Erythroblast (primary cell): Measurements from ENCODE around the gene NCKAP5.

Source experiments
- DNase-seq, 2 experiments: peaks; one replicate each; lab custom pipeline; 2025; lab: John Stamatoyannopoulos, UW
- GATA1 ChIP-seq: IDR thresholded peaks from 2 replicates; pipeline ENCODE4 v1.6.1; 2011; ENCODE audit warnings: low read depth, mild to moderate bottlenecking, control low read depth, low read length, moderate library complexity
- POLR2A ChIP-seq: IDR thresholded peaks from 2 replicates; pipeline ENCODE4 v1.6.1; 2011; ENCODE audit warnings: mild to moderate bottlenecking, low read length

Gene NCKAP5

GRCh38 chr2:133163111-133163510, 405.2 kb downstream of the NCKAP5 start:
- TF ChIP-seq POLR2A (no peak), GATA1 (no peak)
- DNase-seq, result no peak

- no peak for TF ChIP-seq GATA1
- no peak for TF ChIP-seq POLR2A
Measured at GRCh38 chr2:133158442-133158841, 409.8 kb downstream of the NCKAP5 start.

DNA sequence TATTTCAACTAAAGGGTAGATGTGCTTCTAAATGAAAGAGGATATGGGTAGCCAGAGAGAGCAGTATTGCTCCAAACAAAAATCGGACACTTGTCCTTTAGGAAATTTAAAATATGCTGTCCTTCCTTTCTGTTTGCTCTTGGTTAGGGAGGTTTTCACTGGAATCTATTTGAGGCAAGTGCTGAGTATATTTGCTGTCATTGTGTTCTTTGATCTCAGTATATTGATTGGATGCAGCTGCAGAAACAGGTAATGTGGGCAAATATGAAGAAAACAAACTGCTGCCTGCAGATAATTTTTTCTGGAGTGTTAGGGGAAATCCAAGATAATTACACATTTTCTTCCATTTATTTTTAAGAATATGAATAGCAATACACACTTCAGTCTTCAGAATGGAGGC, 410.2 kb downstream of the NCKAP5 start:
- DNase-seq, result no peak
- no peak for TF ChIP-seq GATA1

More at GRCh38 chr2:133158442-133158841, 409.8 kb downstream of the NCKAP5 start:
- DNase-seq, result no peak

- DNase-seq, result no peak
- no peak for TF ChIP-seq POLR2A
- no peak for TF ChIP-seq GATA1
Measured at GRCh38 chr2:133157141-133157540, 411.1 kb downstream of the NCKAP5 start.

GRCh38 chr2:133152801-133153200, 415.5 kb downstream of the NCKAP5 start:
- TF ChIP-seq POLR2A, result no peak
- TF ChIP-seq GATA1, result no peak
- no peak for DNase-seq

- TF ChIP-seq POLR2A, result no peak
- DNase-seq, result no peak
Measured at GRCh38 chr2:133148187-133148586, 420.1 kb downstream of the NCKAP5 start.

DNA sequence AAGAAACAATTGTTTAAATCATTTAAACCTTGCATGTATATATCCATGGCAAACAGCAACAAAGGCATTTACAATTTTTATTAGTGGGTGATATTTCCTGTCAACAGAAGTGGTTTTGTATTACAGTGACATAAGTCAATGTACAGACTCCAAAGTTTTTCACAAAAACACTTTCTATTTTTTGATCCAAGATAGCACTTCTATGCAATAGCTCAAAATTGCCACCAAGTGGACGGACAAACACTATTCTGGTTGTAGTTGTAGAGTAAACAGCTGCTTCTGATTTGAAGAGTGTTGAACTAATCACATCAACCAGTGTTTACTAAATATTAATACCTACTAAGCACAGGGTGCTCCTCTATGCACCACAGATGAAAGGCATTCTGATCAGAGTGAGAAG, 421.4 kb downstream of the NCKAP5 start:
- no peak for TF ChIP-seq POLR2A
- no peak for TF ChIP-seq GATA1
- DNase-seq, result no peak

DNA sequence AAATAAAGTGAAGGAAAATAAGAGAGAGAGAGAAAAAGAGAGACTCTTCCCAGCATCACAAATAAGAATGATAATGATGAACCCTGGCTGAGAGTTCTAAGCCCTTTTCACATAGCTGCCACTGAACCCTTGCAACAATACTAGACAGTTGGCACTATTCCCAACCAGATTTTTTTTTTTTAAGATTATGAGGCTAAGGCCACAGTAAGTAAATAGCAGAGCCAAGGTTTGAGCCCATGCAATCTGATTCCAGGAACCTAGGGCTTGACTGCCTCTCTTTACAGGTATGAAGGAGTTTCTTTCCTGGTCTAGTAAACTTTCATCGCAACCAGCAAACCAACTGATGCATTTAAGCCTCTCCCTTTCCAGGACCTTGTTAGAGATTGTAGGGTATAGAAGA, 424.6 kb downstream of the NCKAP5 start:
- no peak for TF ChIP-seq POLR2A
- no peak for TF ChIP-seq GATA1
- no peak for DNase-seq

GRCh38 chr2:133142087-133142486, 426.2 kb downstream of the NCKAP5 start:
- TF ChIP-seq POLR2A, result no peak
- no peak for TF ChIP-seq GATA1
- DNase-seq, result no peak

DNA sequence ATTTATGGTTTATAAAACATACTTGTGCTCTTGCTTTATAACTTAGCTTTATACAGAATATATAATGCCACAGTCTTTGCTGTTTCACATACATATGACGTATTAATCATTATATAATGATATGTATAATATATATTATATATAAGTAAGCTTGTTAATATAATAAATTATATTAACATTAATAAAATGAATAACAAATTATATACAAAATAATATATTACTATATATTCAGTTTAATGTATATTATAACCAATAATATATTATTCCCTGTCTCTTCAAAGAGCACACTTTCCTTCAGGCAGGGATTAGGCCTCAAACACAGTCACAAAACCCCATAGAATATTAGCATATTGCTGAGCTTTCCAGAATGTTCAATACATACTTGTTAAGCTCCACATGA, 427.6 kb downstream of the NCKAP5 start:
- TF ChIP-seq POLR2A (no peak), GATA1 (no peak)
- no peak for DNase-seq

GRCh38 chr2:133139847-133140533, 428.3 kb downstream of the NCKAP5 start:
- TF ChIP-seq POLR2A, result no peak
- no peak for TF ChIP-seq GATA1
- no peak for DNase-seq

DNA sequence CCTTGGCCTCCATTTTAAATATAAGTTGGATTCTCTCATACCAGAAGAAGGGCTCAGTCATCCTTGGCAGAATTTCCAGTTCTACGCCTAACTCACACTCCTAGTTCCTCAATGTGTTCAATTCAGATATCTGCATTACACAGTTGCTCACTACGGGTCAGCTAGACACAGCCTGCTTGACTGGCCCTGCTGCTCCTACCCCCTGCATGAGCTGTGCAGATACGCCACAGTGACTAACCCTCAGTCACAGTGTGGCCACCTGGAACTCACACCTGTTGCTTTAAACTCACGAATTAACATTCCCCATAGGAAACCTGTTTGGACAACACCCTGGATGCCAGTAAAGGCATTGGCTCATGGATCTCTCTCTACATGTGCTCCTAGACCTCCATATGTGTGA, 429.6 kb downstream of the NCKAP5 start:
- no peak for DNase-seq
- TF ChIP-seq GATA1 (no peak), POLR2A (no peak)

DNA sequence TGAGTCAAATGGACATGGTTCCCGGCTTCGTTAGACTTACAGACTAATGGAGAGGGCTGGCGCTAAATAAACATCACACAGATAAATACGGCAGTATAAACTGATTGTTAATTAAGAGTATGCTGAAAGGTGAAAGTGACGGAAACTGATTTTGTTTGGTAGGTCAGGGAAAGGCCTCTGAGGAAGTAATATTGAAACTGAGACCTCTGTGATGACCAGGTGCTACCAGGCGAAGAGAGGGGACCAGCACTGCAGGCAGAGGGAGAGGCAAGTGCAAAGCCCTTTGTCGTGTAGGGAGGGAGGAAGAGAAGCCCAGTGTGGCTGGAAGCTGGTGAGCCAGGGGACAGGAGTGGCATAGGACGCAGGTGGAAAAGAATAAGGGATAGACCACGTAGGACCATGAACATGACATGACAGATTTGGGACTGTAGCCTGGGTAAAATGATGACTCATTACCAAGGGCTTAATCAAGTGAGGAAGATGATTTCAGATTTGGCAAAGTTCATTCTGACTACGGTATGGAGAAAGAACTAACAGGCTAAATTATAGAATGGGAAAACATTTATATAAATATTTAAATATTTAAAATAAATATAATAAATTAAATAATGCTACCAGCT, 433.1 kb downstream of the NCKAP5 start:
- TF ChIP-seq POLR2A (no peak), GATA1 (no peak)

DNA sequence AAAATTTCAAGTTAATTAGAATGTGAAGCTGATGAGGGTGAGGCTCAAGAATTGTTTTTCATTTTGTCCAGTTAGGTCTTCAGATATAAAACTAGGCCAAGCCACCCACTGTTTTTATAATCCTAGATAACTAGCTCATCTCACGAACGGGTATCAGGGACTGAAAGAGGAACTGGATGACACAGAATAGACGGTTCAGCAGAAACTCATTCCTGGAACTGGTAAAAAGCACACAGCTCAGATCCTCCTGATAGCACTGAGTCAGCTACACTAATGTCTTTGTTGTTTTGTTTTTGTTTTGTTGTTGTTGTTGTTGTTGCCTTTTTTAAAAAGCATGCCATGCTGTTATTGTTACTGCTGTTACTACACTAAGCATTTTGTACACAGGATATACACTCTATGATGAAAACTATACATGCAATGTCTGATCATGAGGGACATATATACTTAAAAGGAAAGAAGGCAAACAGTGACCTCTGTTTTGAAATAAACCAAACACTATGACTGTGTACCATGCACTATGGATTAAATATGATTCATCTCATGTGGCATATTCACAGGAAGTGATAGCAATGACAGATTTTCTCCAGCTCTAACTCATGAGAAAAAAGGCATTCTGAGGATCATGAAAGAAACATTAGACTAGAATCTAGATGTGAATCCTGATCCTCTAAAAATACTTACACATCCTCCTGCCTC, 437.6 kb downstream of the NCKAP5 start:
- TF ChIP-seq POLR2A (no peak), GATA1 (no peak)
- no peak for DNase-seq

More for the DNA sequence above, 433.1 kb downstream of the NCKAP5 start:
- DNase-seq, result no peak

- TF ChIP-seq GATA1, result no peak
- no peak for DNase-seq
Measured at GRCh38 chr2:133124446-133124845, 443.8 kb downstream of the NCKAP5 start.
